ENCODE data around the gene KIAA0319L.
"Not testable (repeated sequence)": the region's sequence is repeated elsewhere in the genome, so short reads cannot be mapped to it uniquely, and the experiment has no call there.

KIAA0319L gene

GRCh38 chr1:35557118-35557610, at the start of gene KIAA0319L:
Gene KIAA0319L (minus strand): TSS chr1:35557403. CDS start chr1:35554491, 2,912 bp downstream.
- DNase-seq (ENCODE audit: low spot score), result peak; percentile 92

- no peak for DNase-seq (ENCODE audit: low spot score)
Observed at GRCh38 chr1:35605867-35606182, 48.6 kb upstream of the KIAA0319L start.

- no peak for DNase-seq (ENCODE audit: low spot score)
Observed at GRCh38 chr1:35605071-35605866, 48.1 kb upstream of the KIAA0319L start.

- DNase-seq (ENCODE audit: low spot score), result no peak
Observed at GRCh38 chr1:35603941-35604340, 46.7 kb upstream of the KIAA0319L start.

DNA sequence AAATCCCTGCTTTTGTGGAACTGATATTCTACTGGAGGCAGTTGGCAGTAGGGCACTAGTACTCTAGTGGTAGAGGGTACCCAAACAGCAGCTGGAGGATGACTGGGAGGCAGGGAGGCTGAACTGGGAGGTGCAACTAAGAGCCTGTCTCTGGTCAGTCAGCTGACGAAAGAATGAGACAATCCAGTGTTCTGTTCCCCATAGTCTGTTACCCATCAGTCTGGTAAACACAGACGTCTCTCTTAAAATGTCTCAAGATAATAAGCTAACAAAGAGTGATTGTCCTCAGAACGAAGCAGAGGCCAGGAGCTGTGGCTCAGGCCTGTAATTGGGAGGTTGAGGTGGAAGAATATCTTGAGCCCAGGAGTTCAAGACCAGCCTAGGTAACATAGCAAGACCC, 46.3 kb upstream of the KIAA0319L start:
- no peak for DNase-seq (ENCODE audit: low spot score)

- DNase-seq (ENCODE audit: low spot score), result no peak
Observed at GRCh38 chr1:35600593-35600992, 43.4 kb upstream of the KIAA0319L start.

DNA sequence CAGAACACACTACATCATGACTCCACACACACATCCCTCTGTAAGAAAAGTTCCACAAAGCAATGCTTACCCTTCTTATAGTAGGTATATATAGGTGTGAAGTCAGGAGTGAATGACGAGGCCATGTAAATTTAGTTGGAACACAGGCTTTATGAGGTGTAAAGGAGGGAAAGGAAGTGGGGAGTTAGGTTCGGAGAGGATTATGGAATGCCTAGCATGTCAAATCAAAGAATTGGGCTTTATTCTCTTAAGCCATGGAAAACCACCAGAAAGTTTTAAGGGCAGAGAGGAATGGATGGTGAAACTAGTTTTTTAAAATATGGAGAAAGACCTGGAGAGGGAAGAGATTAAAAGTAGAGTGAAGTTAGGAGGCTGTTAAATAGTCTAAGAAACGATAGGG, 42.2 kb upstream of the KIAA0319L start:
- no peak for DNase-seq (ENCODE audit: low spot score)

- DNase-seq (ENCODE audit: low spot score), result no peak
Observed at GRCh38 chr1:35598895-35599294, 41.7 kb upstream of the KIAA0319L start.

- no peak for DNase-seq (ENCODE audit: low spot score)
Observed at GRCh38 chr1:35597870-35598269, 40.7 kb upstream of the KIAA0319L start.

- DNase-seq (ENCODE audit: low spot score), result no peak
Observed at GRCh38 chr1:35595684-35596083, 38.5 kb upstream of the KIAA0319L start.

DNA sequence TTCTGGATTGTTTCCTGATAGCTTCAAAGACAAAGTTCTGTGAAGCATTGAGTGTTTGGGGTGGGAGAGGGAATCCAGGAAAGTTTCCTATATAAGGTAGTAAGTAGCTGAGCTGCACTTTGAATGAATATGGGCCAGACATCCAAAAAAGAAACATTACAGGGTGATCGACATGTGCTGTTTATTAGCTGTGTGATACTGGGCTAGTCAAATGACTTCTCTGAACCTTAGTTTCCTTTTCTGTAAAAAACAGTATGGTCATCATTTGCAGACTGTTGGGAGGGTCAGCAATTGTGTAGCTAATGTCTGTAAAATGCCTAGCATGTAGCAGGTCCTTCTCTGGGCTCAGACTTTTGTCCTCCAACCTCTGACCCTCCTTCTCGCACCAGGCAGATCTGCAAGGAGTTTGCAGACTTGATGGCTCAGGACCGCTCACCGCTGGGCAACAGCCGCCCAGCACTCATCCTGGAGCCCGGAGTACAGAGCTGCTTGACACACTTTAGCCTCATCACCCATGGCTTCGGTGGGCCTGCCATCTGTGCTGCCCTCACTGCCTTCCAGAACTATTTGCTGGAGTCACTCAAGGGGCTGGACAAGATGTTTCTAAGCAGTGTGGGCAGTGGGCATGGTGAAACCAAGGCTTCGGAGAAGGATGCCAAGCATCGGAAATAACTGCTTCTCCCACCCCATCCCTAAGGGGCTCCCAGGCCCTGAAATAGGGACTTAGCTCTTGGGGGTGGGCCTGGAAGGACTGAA, 37.0 kb upstream of the KIAA0319L start:
- no peak for DNase-seq (ENCODE audit: low spot score)

- no peak for DNase-seq (ENCODE audit: low spot score)
Observed at GRCh38 chr1:35592991-35593769, 36.0 kb upstream of the KIAA0319L start.

DNA sequence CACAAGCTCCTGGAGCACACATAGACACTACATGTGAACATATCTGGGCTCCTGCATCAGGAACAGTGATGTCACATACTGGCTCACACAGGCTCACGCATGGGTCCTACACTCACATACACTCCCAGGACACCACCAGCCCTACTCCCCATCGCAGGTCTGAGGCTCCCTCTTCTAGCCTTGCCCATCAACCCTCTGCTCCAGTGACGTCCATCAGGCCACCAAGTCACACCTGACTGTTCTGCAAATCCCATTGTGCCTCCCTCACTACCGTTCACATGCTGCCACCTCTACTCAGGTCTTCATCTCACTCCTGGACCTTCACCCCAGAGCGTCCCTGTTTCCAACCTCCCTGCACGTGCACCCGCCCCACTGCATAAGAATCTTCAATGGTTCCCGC, 34.0 kb upstream of the KIAA0319L start:
- no peak for DNase-seq (ENCODE audit: low spot score)

DNA sequence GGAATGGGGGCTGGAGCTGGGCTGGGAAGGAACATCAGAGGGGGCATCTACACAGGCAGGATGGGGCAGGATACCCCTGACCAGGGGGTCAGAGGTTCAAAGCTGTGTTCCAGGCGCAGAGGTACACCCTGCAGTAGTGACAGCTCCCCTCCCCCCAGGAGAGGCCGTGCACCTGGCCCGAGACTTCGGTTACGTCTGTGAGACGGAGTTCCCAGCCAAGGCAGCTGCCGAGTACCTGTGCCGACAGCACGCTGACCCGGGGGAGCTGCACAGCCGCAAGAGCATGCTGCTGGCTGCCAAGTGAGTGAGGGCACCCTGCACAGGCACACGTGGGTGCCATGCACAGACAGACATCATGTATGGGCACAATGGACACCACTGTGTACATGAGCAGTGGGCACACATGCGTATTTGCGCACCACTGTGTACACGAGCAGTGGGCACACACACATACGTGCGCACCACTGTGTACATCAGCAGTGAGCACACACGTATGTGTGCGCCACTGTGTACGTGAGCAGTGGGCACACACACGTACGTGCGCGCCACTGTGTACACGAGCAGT, 33.4 kb upstream of the KIAA0319L start:
- DNase-seq (ENCODE audit: low spot score), result no peak

DNA sequence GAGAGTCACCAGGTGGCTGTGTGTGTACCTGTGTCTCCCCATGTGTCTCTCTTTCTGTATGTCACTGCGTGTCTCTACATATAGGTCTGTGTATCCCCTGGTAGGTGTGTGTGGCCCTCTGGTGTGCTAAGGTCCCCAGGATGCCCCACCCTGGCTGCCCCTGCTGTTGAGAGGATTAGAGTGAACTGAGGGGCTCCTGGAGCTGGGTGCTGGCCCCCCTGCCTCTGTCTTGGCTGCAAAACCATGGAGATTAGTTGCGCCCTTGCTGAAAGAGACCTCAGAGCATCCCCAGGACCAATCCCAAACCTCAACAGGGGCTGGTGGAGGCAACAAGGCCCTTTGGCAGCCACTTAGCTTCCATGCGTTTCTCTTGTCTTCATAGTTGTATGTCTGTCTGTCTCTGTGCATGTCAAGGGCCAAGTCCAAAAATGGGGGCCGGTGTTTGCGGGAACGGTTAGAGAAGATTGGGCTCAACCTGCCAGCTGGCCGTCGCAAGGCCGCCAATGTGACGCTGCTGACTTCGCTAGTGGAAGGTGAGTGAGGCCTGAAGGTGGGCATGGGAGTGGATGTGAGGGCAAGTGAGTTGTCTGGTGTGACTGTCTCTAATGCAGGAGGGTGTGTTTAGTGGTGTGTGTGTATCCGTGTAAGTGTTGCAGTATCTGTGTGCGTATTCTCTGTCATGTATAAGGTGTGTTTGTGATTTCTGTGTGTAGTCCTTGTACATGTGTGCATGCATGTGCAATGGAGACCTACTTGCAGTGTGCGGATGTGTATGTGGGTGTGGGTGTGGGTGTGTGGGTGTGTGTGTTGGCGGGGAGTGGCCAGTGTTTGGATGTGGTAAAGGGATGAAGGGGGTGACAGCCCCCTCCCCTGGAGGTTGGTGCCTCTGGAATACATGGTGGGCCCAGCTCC, 32.6 kb upstream of the KIAA0319L start:
- no peak for DNase-seq (ENCODE audit: low spot score)

- no peak for DNase-seq (ENCODE audit: low spot score)
Observed at GRCh38 chr1:35588197-35588910, 31.2 kb upstream of the KIAA0319L start.

GRCh38 chr1:35587736-35588135, 30.5 kb upstream of the KIAA0319L start:
- no peak for DNase-seq (ENCODE audit: low spot score)

DNA sequence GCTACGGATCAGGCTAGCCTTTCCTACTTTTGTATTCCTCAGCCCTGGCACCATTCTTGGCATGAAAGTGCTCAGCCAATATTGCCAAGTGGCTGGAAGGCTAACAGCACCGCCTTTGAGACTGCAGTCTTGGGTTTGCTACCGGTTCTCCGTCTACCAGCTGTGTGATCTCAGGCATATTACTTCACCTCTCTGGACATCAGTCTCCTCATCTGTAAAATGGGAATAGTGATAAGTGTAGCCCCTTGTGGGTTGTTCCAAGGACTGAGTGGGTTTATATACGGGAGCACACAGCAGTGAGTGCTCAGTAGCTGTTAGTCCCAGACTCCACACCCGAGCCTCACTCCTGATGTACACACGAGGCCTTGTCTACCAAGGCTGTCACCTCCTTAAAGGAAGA, 29.6 kb upstream of the KIAA0319L start:
- no peak for DNase-seq (ENCODE audit: low spot score)

DNA sequence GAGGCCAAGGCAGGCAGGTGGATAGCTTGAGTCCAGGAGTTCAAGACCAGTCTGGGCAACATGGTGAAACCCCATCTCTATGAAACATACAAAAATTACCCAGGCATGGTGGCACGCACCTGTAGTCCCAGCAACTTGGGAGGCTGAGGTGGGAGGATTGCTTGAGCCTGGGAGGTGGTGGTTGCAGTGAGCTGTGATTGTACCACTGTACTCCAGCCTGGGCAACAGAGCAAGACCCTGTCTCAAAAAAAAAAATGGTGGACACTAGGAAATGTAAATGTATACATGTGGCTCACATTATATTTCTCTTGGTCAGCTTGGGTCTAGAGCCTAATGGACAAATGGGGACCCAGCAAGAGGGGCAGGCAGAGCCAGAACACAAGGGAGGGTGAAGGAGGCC, 28.6 kb upstream of the KIAA0319L start:
- not testable (repeated sequence) for DNase-seq (ENCODE audit: low spot score)

DNA sequence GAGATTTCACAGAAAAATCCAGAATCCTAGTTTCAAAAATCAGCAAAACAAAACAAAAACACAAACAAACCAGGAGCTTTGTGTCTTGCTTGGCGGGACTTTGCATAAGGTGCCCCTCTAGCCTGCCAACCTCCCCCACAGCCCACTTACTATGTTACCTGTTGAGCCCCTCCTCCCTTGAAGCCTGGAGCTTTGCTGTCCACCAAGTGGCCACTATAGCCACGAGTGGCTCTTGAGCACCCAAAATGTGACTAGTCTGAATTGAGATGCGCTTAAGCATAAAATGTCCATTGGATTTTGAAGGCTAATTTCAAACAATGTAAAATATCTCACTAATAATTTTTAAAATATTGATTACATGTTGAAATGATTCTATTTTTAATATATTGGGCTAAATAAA, 28.1 kb upstream of the KIAA0319L start:
- DNase-seq (ENCODE audit: low spot score), result no peak

- DNase-seq (ENCODE audit: low spot score), result not testable (repeated sequence)
Observed at GRCh38 chr1:35581621-35582020, 24.4 kb upstream of the KIAA0319L start.
